Hepatocyte (in vitro differentiated cells): Measurements from ENCODE around the gene LRP1B.
"Not testable (repeated sequence)": the region's sequence is repeated elsewhere in the genome, so short reads cannot be mapped to it uniquely, and the experiment has no call there.

Experiments
- CTCF ChIP-seq: fragments of 200-600 bp; sonication (generic); IDR thresholded peaks from 2 replicates; pipeline ENCODE4 v1.5.1; 2016; ENCODE audit warnings: antibody characterized with exemption, mild to moderate bottlenecking; ENCODE audit not compliant: poor library complexity
- EZH2 ChIP-seq: fragments of 200-600 bp; sonication (generic); IDR thresholded peaks from 2 replicates; pipeline ENCODE4 v1.6.1; 2016; ENCODE audit warnings: antibody characterized with exemption, mild to moderate bottlenecking, borderline replicate concordance
- EZH2phosphoT487 ChIP-seq: fragments of 200-600 bp; sonication (generic); IDR thresholded peaks from one replicate; pipeline ENCODE4 v1.6.1; 2018; ENCODE audit warnings: antibody characterized with exemption, mild to moderate bottlenecking, low read depth, moderate library complexity; ENCODE audit not compliant: unreplicated experiment, severe bottlenecking

DNA sequence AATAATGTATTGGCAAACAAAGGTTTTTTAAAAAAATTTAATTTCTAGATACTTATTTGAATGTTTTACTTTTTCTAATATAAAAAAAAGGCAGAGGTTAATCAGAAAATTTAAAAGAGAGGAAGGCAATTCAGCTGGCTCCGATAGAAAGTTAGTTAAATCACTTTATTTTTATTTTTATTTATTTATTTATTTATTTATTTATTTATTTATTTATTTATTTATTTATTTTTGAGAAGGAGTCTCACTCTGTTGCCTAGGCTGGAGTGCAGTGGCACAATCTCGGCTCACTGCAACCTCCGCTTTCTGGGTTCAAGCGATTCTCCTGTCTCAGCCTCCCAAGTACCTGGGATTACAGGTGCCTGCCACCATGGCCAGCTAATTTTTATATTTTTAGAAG, 1480.7 kb downstream of the LRP1B start:
- TF ChIP-seq EZH2, CTCF, EZH2phosphoT487: not testable (repeated sequence)
